GM18517 (cell line): ENCODE data around the gene CRYGA.
"Not testable (repeated sequence)": the region's sequence is repeated elsewhere in the genome, so short reads cannot be mapped to it uniquely, and the experiment has no call there.

Source experiments
- ATAC-seq: cut with Tn5 transposase; IDR thresholded peaks from one replicate; pipeline ENCODE4 v1.9.1; 2021; ENCODE audit warnings: mild to moderate bottlenecking, moderate library complexity; ENCODE audit not compliant: unreplicated experiment

CRYGA gene

GRCh38 chr2:208164951-208165755, 1.8 kb upstream of the CRYGA start:
- ATAC-seq: no peak

GRCh38 chr2:208156439-208156838, 7.0 kb downstream of the CRYGA start:
- no peak for ATAC-seq

GRCh38 chr2:208153156-208153555, 10.2 kb downstream of the CRYGA start:
- no peak for ATAC-seq

GRCh38 chr2:208150956-208151355, 12.4 kb downstream of the CRYGA start:
- ATAC-seq: no peak

- no peak for ATAC-seq
These were observed 13.3 kb downstream of the CRYGA start for GRCh38 chr2:208150094-208150493.

GRCh38 chr2:208148803-208149202, 14.6 kb downstream of the CRYGA start:
- no peak for ATAC-seq

GRCh38 chr2:208147759-208148158, 15.6 kb downstream of the CRYGA start:
- ATAC-seq: no peak

GRCh38 chr2:208147008-208147407, 16.4 kb downstream of the CRYGA start:
- no peak for ATAC-seq

GRCh38 chr2:208146006-208146405, 17.4 kb downstream of the CRYGA start, which contains the start of gene CRYGB:
CRYGB (minus strand) TSS chr2:208146158; CDS start chr2:208146120, 38 bp downstream.
- no peak for ATAC-seq

- ATAC-seq: no peak
These were observed 20.2 kb downstream of the CRYGA start for GRCh38 chr2:208142925-208143799.

GRCh38 chr2:208142240-208142924, 21.0 kb downstream of the CRYGA start:
- ATAC-seq: no peak

- ATAC-seq: no peak
These were observed 23.9 kb downstream of the CRYGA start for GRCh38 chr2:208139447-208139846.

GRCh38 chr2:208138334-208138733, 25.1 kb downstream of the CRYGA start:
- ATAC-seq: not testable (repeated sequence)

- no peak for ATAC-seq
These were observed 26.7 kb downstream of the CRYGA start for GRCh38 chr2:208136716-208137094.

GRCh38 chr2:208135794-208136715, 27.3 kb downstream of the CRYGA start:
- no peak for ATAC-seq

- ATAC-seq: no peak
These were observed 28.3 kb downstream of the CRYGA start for GRCh38 chr2:208134928-208135586.

GRCh38 chr2:208130712-208131110, 32.7 kb downstream of the CRYGA start:
- no peak for ATAC-seq

- ATAC-seq: no peak
These were observed 33.4 kb downstream of the CRYGA start, which contains the start of gene CRYGC for GRCh38 chr2:208129744-208130711. CRYGC (minus strand) TSS chr2:208129828; CDS start chr2:208129792, 36 bp downstream.
